A549 (cell line): ENCODE results near the gene SDC3. TPM values are rescaled to one million over a fixed set of nuclear protein-coding genes. Genes with fewer than 3 reads are reported as not detected.

ENCODE experiments used
- ATAC-seq, 2 experiments: fragments of 200-7000 bp in 1 of 2; fragments of >200 bp in 1 of 2; cut with Nextera tagmentation in 1 of 2; cut with Tn5 transposase in 1 of 2; 3 replicates each; pipeline versions ENCODE4 v1.8.0 to v1.9.1; 2018 to 2020; ENCODE audit warnings: mild to moderate bottlenecking in 1 of 2, moderate library complexity in 1 of 2
- CTCF ChIA-PET: fragments of 300-600 bp; sonication (Branson Sonifier 250); formaldehyde crosslinking; extraction: SDS; loops from one replicate; lab custom pipeline; 2021; ENCODE audit warnings: antibody characterized with exemption, inconsistent platforms; lab: Yijun Ruan, JAX
- POLR2A ChIA-PET: fragments of 350-600 bp; formaldehyde crosslinking; extraction: SDS; loops from one replicate; lab custom pipeline; 2021; ENCODE audit warnings: antibody characterized with exemption, inconsistent platforms; lab: Yijun Ruan, JAX
- DNase-seq, 2 experiments: peaks; one replicate each; pipeline versions ENCODE4 v3.0.0 to v3.0.0-alpha.2; 2011 to 2016; ENCODE audit warnings: low read depth in 1 of 2, low spot score in 1 of 2
- FAIRE-seq: peaks from 2 replicates; lab custom pipeline; 2011; peaks lifted over from hg19 to GRCh38; lab: Jason Lieb, UNC
- H3K27ac ChIP-seq, 2 experiments: fragments of >200 bp; sonication (Bioruptor Twin); formaldehyde crosslinking; 3 replicates each; pipeline ENCODE4 v1.5.1; 2016 to 2017
- H3K4me1 ChIP-seq: fragments of >200 bp; sonication (Bioruptor Twin); formaldehyde crosslinking; 3 replicates; pipeline ENCODE4 v1.6.1; 2016
- H3K4me2 ChIP-seq: fragments of >200 bp; sonication (Bioruptor Twin); formaldehyde crosslinking; 3 replicates; pipeline ENCODE4 v1.6.1; 2016
- H3K4me3 ChIP-seq: fragments of >200 bp; sonication (Bioruptor Twin); formaldehyde crosslinking; 3 replicates; pipeline ENCODE4 v1.5.1; 2016
- H3K9me3 ChIP-seq: fragments of >200 bp; sonication (Bioruptor Twin); formaldehyde crosslinking; 3 replicates; pipeline ENCODE4 v1.6.1; 2016
- ATOH8 ChIP-seq: fragments of 250-450 bp; sonication (Bioruptor Pico); IDR thresholded peaks from 2 replicates; pipeline ENCODE4 v1.5.0; 2020; ENCODE audit warnings: low read depth, mild to moderate bottlenecking, moderate library complexity
- CBX8 ChIP-seq: fragments of 200-600 bp; sonication (generic); IDR thresholded peaks from 2 replicates; pipeline ENCODE4 v1.6.1; 2016
- CTCF ChIP-seq: fragments of >200 bp; sonication (Bioruptor Twin); formaldehyde crosslinking; IDR thresholded peaks from 3 replicates; pipeline ENCODE4 v1.5.1; 2016
- E2F6 ChIP-seq: IDR thresholded peaks from 2 replicates; pipeline ENCODE4 v1.6.1; 2012; ENCODE audit warnings: low read depth, borderline replicate concordance
- FOSL2 ChIP-seq, 2 experiments: fragments of 450-650 bp in 1 of 2; fragments of >200 bp in 1 of 2; sonication (Bioruptor Twin) in 1 of 2; formaldehyde crosslinking; IDR thresholded peaks; 2 replicates each; pipeline versions ENCODE4 v1.5.0 to v1.6.1; 2016 to 2020; ENCODE audit warnings: mild to moderate bottlenecking in 1 of 2, moderate library complexity in 1 of 2
- FOXS1 ChIP-seq: fragments of 250-450 bp; sonication (Bioruptor Pico); IDR thresholded peaks from 2 replicates; pipeline ENCODE4 v1.5.0; 2020; ENCODE audit warnings: mild to moderate bottlenecking, moderate library complexity
- HMGXB4 ChIP-seq: fragments of 250-450 bp; sonication (Bioruptor Pico); IDR thresholded peaks from 2 replicates; pipeline ENCODE4 v1.5.0; 2021; ENCODE audit warnings: mild to moderate bottlenecking, moderate library complexity, borderline replicate concordance
- HOXB13 ChIP-seq: fragments of 250-450 bp; sonication (Bioruptor Pico); IDR thresholded peaks from 2 replicates; pipeline ENCODE4 v1.5.0; 2020; ENCODE audit warnings: low read depth, mild to moderate bottlenecking, moderate library complexity
- MAX ChIP-seq: IDR thresholded peaks from 2 replicates; pipeline ENCODE4 v1.6.1; 2012
- NPAS2 ChIP-seq: fragments of 250-450 bp; sonication (Bioruptor Pico); IDR thresholded peaks from 2 replicates; pipeline ENCODE4 v1.8.0; 2022; ENCODE audit warnings: mild to moderate bottlenecking, moderate library complexity, borderline replicate concordance
- NR3C1 ChIP-seq: fragments of >200 bp; sonication (Bioruptor Twin); formaldehyde crosslinking; IDR thresholded peaks from 3 replicates; pipeline ENCODE4 v1.6.1; 2017
- PBX3 ChIP-seq: IDR thresholded peaks from 2 replicates; pipeline ENCODE4 v1.6.1; 2012
- PHF8 ChIP-seq: fragments of 200-600 bp; sonication (generic); IDR thresholded peaks from 2 replicates; pipeline ENCODE4 v1.6.1; 2016; ENCODE audit warnings: low read depth, mild to moderate bottlenecking, antibody characterized with exemption, moderate library complexity, borderline replicate concordance
- RFX5 ChIP-seq: fragments of 450-650 bp; IDR thresholded peaks from 2 replicates; pipeline ENCODE4 v1.7.1; 2014; ENCODE audit warnings: antibody characterized with exemption, mild to moderate bottlenecking, moderate library complexity
- SREBF2 ChIP-seq: fragments of 450-650 bp; IDR thresholded peaks from 2 replicates; pipeline ENCODE4 v1.6.1; 2014; ENCODE audit warnings: mild to moderate bottlenecking, moderate library complexity
- ZC3H11A ChIP-seq: fragments of 450-650 bp; IDR thresholded peaks from 2 replicates; pipeline ENCODE4 v1.6.1; 2014; ENCODE audit warnings: antibody characterized with exemption, mild to moderate bottlenecking
- ZFP36 ChIP-seq: fragments of 450-650 bp; IDR thresholded peaks from 2 replicates; pipeline ENCODE4 v1.6.1; 2014; ENCODE audit warnings: borderline replicate concordance; ENCODE audit not compliant: partially characterized antibody
- ZSCAN20 ChIP-seq: fragments of 250-450 bp; sonication (Bioruptor Pico); IDR thresholded peaks from 2 replicates; pipeline ENCODE4 v1.8.0; 2022; ENCODE audit warnings: mild to moderate bottlenecking, moderate library complexity
- WGBS: methylation state at CpG from one replicate; pipeline ENCODE4 v1.1.6; 2017; ENCODE audit errors: missing lambda C conversion rate; 5-methylcytosine and 5-hydroxymethylcytosine counted together
- polyA plus RNA-seq, 4 experiments: library from polyadenylated mRNA; depleted of rRNA in 3 of 4; stranded (reverse); fragments of >200 nt; fragmentation: RNase III in 1 of 4; extraction: RNeasy Plus Mini Kit Qiagen cat#74134 plus additional on column Dnase treatment in 1 of 4; gene quantifications; 2 replicates in 3 of 4; 3 replicates in 1 of 4; pipeline ENCODE4 v1.2.3, GENCODE V29; 2011 to 2017

Gene SDC3
- polyA plus RNA-seq, 2 of the 4 experiments (the other 2 are of a cell fraction), result 2.0 to 8.9 TPM

- H3K4me2 ChIP-seq, result no peak overlapping the region
- WGBS, result 77% methylated on average over 10 of the region's 10 CpGs
- DNase-seq, result no peak
These were observed 31.2 kb downstream of the SDC3 start for GRCh38 chr1:30877205-30877912.

GRCh38 chr1:30876451-30877204, 31.9 kb downstream of the SDC3 start:
- TF ChIP-seq FOSL2 (IDR thresholded peaks at IDR 0.05), result no peak
- TF ChIP-seq FOSL2 (CRISPR knock-in tag; IDR thresholded peaks at IDR 0.05), result no peak
- no peak for TF ChIP-seq NR3C1
- TF ChIP-seq HMGXB4, result no peak
- no peak for TF ChIP-seq CTCF
- TF ChIP-seq E2F6, result no peak
- no peak for TF ChIP-seq ZC3H11A
- no peak for TF ChIP-seq SREBF2
- Histone ChIP-seq H3K4me1 (no peaks in the 10 kb centered on the region), H3K27ac (no peak overlapping the region), H3K9me3 (no peaks in the 10 kb centered on the region), H3K4me3 (no peak overlapping the region), H3K4me2 (no peak overlapping the region)
- no peak for FAIRE-seq
- DNase-seq, result no peak
- ChIA-PET POLR2A (no interaction called here), CTCF (interaction anchor here (1.1 to 2.5 kb wide), 5 partner anchors 13 to 75 kb away, joined by 3 to 11 read pairs (median 3); no protein-coding TSS in a partner anchor)
- ATAC-seq, result 0 out of 6 replicates have a peak, but pooled peaks of 1 of the 2 experiments have one; percentile 16
- WGBS, result 100% methylated on average over 2 of the region's 25 CpGs

More at GRCh38 chr1:30877205-30877912, 31.2 kb downstream of the SDC3 start:
- CTCF ChIA-PET, result interaction anchor here (1.1 to 2.5 kb wide), 4 partner anchors 12 to 76 kb away, joined by 3 to 11 read pairs (median 5); no protein-coding TSS in a partner anchor
- FAIRE-seq (no peak), ATAC-seq (no peak)
- POLR2A ChIA-PET, result no interaction called here
- Histone ChIP-seq H3K27ac (no peak overlapping the region), H3K4me1 (no peaks in the 10 kb centered on the region), H3K9me3 (no peaks in the 10 kb centered on the region), H3K4me3 (no peak overlapping the region)
- TF ChIP-seq ZFP36, result no peak
- no peak for TF ChIP-seq PBX3
- no peak for TF ChIP-seq ATOH8 (CRISPR knock-in tag)
- no peak for TF ChIP-seq CBX8
- no peak for TF ChIP-seq RFX5
- TF ChIP-seq FOXS1, result no peak
- TF ChIP-seq MAX, result no peak
- no peak for TF ChIP-seq ZSCAN20 (CRISPR knock-in tag)
- no peak for TF ChIP-seq PHF8
- no peak for TF ChIP-seq FOSL2 (IDR thresholded peaks at IDR 0.05)
- TF ChIP-seq FOSL2 (CRISPR knock-in tag; IDR thresholded peaks at IDR 0.05), result no peak
- TF ChIP-seq E2F6, result no peak
- TF ChIP-seq HOXB13, result no peak
- TF ChIP-seq NPAS2, result no peak
- TF ChIP-seq, all 56 proteins: peak for 0
